Esophagus muscularis mucosa (tissue), 4 donors: ENCODE measurements around the gene SIKE1.
"Not testable (repeated sequence)": the region's sequence is repeated elsewhere in the genome, so short reads cannot be mapped to it uniquely, and the experiment has no call there.

Experiments
- CTCF ChIP-seq, 3 experiments: fragments of 200-600 bp in 2 of 3; fragments of 450-650 bp in 1 of 3; sonication (generic) in 2 of 3; IDR thresholded peaks; one replicate each; pipeline ENCODE4 v1.5.1; 2017 to 2019; ENCODE audit warnings: antibody characterized with exemption in 3 of 3, mild to moderate bottlenecking in 2 of 3, moderate library complexity in 1 of 3
- EP300 ChIP-seq: sonication (generic); formaldehyde crosslinking; IDR thresholded peaks from one replicate; pipeline ENCODE4 v1.6.1; 2017; ENCODE audit warnings: antibody characterized with exemption
- POLR2A ChIP-seq: fragments of 450-650 bp; IDR thresholded peaks from one replicate; pipeline ENCODE4 v1.6.1; 2017; ENCODE audit warnings: antibody characterized with exemption, moderate library complexity, mild to moderate bottlenecking, low read depth
- POLR2AphosphoS5 ChIP-seq, 2 donors: sonication (generic); formaldehyde crosslinking; IDR thresholded peaks; one replicate each; pipeline ENCODE4 v1.6.1; 2017; ENCODE audit warnings: antibody characterized with exemption in 2 of 2

- not testable (repeated sequence) for TF ChIP-seq CTCF (IDR thresholded peaks at IDR 0.05); EP300; POLR2A; POLR2AphosphoS5 (IDR thresholded peaks at IDR 0.05)
These were observed 24.0 kb upstream of the SIKE1 start for GRCh38 chr1:114804449-114804848.
